ENCODE measurements around the gene WDR82.

The WDR82 gene

DNA sequence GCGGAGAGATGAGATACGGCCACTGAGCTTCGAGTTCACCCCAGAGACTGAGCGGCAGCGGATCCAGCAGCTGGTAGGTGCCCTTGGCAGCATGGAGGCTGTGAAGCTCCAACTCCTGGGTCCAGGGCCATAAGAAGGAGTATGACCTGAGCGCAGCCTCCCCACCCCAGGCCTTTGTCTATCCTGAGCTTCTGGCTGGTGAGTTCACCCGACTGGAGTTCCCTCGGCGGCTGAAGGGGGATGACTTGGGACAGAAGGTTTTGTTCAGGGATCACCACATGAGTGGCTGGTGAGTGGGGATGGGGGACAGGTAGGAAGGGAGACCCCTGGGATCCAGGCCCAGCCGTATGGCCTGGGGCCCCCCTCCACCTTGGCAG is 30.3 kb downstream of the WDR82 start:
- no peak for DNase-seq (ENCODE audit: low read depth)
- H3K4me3 ChIP-seq (replicated peaks; ENCODE audit: low read depth, low read length) = no peak overlapping the region
- TF ChIP-seq, protein P1, sequence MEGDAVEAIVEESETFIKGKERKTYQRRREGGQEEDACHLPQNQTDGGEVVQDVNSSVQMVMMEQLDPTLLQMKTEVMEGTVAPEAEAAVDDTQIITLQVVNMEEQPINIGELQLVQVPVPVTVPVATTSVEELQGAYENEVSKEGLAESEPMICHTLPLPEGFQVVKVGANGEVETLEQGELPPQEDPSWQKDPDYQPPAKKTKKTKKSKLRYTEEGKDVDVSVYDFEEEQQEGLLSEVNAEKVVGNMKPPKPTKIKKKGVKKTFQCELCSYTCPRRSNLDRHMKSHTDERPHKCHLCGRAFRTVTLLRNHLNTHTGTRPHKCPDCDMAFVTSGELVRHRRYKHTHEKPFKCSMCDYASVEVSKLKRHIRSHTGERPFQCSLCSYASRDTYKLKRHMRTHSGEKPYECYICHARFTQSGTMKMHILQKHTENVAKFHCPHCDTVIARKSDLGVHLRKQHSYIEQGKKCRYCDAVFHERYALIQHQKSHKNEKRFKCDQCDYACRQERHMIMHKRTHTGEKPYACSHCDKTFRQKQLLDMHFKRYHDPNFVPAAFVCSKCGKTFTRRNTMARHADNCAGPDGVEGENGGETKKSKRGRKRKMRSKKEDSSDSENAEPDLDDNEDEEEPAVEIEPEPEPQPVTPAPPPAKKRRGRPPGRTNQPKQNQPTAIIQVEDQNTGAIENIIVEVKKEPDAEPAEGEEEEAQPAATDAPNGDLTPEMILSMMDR (IDR thresholded peaks at IDR 0.05; ENCODE audit: low read length, missing control alignments) = no peak

DNA sequence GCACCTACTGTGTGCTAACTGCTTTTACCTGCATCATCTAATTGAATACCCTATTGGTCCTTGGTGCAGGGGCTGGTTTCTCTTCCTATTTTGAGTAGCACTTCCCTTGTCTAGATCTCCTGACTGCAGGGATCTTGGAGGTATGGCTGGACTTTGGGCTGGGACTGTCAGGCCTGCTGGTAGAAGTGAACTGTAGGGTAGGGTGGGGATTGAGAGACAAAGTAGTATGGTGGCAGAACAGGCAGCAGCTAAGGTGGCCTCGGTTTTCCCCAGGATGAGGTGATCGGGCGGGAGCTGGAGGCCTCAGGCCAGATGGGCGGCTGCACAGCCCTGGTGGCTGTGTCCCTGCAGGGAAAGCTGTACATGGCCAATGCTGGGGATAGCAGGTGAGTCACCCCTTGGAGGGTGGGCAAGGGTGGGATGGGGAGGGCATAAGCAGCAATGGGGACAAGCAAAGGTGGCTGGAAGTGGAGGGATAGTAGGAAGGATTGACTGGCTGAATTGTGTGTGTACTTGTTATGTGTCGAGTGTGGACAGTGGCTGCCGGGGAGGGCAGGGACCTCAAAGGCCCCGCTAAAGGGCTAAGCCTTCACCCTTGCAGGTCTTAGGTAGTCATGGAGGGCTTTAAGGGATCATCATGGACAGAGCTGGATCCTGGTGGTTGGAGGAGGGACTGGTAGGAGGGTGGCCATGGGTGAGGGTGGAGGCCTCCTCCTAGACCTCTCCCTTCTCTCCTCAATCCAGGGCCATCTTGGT is 30.9 kb downstream of the WDR82 start:
- DNase-seq (ENCODE audit: low read depth) = no peak
- TF ChIP-seq, protein P1 (IDR thresholded peaks at IDR 0.05; ENCODE audit: low read length, missing control alignments) = no peak
- no peak overlapping the region for H3K4me3 ChIP-seq (replicated peaks; ENCODE audit: low read depth, low read length)

DNA sequence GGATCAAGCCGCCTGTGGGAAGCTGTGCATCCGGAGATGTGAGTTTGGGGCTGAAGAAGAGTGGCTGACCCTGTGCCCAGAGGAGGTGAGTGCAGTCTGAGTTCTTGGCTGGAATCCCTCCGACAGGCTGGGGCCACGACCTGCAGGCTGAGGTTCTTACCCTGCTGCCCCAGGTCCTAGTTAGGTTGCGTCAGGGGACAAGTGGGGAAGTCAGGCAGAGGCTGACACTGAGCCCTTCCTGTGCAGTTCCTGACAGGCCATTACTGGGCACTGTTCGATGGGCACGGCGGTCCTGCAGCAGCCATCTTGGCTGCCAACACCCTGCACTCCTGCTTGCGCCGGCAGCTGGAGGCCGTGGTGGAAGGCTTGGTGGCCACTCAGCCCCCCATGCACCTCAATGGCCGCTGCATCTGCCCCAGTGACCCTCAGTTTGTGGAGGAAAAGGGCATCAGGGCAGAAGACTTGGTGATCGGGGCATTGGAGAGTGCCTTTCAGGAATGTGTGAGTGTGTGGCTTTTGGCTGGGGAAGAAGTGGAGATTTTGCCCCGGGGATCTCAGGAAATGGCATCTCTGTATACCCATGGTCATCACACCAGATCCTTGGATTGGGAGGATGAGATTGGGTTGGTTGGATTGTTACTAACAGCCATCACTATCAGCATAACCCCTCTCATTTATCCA is 31.6 kb downstream of the WDR82 start:
- H3K4me3 ChIP-seq (replicated peaks; ENCODE audit: low read depth, low read length) = no peak overlapping the region
- TF ChIP-seq, protein P1 (IDR thresholded peaks at IDR 0.05; ENCODE audit: low read length, missing control alignments) = no peak
- DNase-seq (ENCODE audit: low read depth) = no peak

DNA sequence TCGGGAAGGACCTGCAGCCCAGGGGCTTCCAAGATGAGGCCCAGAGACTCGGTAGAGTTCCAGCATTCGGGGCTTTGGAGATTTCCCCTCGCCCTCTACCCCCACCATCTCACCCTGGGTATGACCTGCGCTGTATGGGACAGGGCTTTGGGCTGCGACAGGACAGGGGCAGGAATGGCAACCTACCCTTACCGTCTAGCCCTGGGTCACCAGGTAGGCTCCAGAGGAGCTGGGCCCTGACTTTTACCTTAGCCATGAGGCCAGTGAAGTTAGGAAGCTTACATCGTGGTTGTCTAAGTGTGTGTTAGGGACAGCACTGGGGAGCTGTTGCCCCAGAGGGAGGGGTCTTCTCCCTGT is 32.2 kb downstream of the WDR82 start:
- TF ChIP-seq, protein P1 (IDR thresholded peaks at IDR 0.05; ENCODE audit: low read length, missing control alignments) = no peak
- H3K4me3 ChIP-seq (replicated peaks; ENCODE audit: low read depth, low read length) = peak overlapping the region; percentile 56
- no peak for DNase-seq (ENCODE audit: low read depth)

DNA sequence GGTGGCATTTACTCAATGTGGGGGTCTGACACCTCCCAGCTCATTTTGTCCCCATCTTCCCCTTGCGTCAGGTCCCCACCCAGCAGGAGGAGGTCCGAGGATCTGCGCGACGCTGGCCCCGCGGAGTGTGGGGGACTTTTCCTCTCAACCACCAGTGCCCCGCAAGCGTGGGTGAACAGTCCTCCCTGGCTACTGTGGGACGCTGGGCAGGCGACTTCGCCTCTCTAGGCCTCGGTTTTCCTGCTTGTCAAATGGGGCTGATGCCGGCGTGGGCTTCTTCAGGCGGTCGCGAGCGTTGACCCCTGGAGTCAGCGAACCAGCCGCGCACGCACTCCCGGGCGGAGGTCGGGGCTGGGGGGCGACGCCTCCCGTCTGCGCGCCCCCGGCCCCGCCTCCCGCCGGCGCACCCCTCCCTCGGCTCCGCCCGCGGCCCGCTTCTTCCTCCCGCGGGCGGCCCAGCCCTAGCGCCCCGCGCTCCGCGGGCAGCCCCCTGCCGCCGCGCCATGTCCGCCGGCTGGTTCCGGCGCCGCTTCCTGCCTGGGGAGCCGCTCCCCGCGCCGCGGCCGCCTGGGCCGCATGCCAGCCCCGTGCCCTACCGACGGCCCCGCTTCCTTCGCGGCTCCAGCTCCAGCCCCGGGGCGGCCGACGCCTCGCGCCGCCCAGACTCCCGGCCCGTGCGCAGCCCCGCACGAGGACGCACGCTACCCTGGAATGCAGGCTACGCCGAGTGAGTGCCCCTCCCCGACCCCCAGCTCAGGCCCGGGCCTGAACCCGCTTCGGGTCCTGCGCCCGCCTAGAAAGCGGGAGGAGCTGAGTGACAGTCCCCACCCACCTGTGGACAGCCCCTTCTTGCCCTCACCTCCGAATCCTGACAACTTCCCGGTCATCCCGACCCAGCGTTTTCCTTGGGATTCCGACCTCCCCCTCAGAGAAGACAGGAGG is 32.9 kb downstream of the WDR82 start, which contains the start of gene PPM1M:
TSS of gene PPM1M (plus strand) at position 438 of the 942 bp plus-strand sequence. CDS start at position 504, 66 bp downstream.
- H3K4me3 ChIP-seq (replicated peaks; ENCODE audit: low read depth, low read length) = peak within 1 kb of the TSS; percentile 56
- TF ChIP-seq, protein P1 (IDR thresholded peaks at IDR 0.05; ENCODE audit: low read length, missing control alignments) = no peak
- DNase-seq (ENCODE audit: low read depth) = peak; percentile 43

DNA sequence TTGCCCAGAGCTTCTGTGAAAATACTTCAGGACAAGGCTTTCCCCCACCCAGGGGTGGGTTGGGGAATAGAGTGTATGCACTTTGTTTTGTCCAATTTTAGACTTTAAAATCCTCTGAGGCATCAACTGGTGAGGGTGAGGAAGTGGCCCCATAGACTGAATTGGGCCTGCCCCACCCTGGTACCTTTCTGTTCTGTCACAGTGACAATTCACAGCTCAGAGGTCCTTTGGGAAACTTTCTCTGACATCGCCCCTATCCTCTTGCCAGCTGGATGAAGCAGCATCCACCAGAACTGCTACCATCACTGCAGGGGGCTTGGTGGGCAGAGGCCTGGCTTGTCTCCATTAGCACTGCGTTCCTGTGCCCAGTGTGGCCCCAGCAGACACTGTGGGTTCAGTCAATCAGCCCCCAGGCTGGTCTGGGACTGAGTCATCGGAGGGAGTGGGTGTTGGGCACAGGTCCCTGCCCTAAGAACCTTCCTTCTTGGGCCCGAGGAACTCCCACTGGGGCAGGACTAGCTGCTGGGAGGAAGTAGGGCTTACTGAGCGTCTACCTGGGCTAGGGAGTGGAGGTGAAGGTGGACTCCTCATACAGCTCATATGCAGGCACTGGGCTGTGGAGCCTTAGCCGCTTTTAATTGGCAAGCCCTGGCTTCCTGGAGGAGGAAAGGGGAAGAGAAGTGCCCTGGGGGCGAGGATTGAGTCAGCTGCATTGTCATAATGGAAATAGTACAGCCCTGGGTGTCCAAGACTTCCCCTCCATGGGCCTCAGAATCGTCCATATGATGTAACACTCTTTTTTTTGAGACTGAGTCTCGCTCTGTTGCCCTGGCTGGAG is 34.4 kb downstream of the WDR82 start:
- DNase-seq (ENCODE audit: low read depth) = peak; percentile 44
- TF ChIP-seq, protein P1 (IDR thresholded peaks at IDR 0.05; ENCODE audit: low read length, missing control alignments) = no peak
- no peak overlapping the region for H3K4me3 ChIP-seq (replicated peaks; ENCODE audit: low read depth, low read length)

All from fibroblast of pulmonary artery (primary cell).